GM19463 (cell line): ENCODE results near the gene FTL.
A peak's percentile ranks its signal among the peaks of the same experiment; 100 is the strongest.

ENCODE experiments used
- ATAC-seq: cut with Tn5 transposase; IDR thresholded peaks from one replicate; pipeline ENCODE4 v1.9.1; 2021; ENCODE audit warnings: mild to moderate bottlenecking, moderate library complexity; ENCODE audit not compliant: unreplicated experiment

Gene FTL

DNA sequence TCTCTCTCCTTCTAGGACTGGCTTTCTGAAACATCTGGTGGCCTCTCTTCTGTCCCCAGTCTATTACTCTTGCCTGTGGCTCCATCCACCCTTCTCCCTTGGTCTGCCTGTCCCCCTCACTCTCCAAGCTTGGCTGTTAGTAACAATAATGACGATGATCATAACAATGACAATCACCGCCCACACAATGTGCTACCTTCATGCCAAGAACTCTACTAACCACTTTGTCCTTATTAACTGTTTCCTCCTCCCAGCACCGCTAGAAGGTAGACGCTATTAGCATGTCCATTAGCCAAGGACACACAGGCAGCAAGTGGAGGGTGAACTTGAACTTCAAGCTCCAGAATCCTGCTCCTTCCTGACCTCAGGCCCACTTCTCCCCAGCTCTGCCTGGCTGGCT lies 25.3 kb downstream of the FTL start:
- ATAC-seq = no peak

DNA sequence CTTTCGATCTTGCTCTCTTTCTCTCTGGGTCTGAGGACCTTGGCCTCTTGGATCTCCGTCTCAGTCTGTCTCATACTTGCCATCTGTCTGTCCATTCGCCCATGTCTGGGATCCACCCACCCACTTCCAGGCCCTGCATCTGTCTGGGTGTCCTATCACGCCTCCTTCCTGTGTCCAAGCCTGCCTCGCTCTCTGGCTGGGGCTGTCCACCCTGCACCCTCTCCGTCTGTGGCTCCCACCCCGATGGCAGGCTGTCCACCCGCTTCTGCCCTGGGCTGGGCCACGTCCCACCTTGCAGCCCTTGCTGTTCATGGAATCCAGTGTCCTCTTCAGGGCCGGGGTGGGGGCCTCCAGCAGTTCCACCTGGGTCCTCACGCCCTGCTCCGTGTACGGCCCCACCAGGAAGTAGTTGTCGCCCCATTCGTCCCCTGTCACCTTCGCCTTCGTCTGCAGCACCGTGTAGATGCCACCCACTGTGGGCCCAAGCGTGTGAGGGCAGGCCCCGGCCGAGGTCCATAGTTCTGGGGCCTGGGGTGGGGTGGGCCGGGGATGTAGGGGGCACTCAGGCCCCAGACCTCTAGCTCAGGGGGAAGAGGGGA lies 26.0 kb downstream of the FTL start:
- ATAC-seq = no peak

DNA sequence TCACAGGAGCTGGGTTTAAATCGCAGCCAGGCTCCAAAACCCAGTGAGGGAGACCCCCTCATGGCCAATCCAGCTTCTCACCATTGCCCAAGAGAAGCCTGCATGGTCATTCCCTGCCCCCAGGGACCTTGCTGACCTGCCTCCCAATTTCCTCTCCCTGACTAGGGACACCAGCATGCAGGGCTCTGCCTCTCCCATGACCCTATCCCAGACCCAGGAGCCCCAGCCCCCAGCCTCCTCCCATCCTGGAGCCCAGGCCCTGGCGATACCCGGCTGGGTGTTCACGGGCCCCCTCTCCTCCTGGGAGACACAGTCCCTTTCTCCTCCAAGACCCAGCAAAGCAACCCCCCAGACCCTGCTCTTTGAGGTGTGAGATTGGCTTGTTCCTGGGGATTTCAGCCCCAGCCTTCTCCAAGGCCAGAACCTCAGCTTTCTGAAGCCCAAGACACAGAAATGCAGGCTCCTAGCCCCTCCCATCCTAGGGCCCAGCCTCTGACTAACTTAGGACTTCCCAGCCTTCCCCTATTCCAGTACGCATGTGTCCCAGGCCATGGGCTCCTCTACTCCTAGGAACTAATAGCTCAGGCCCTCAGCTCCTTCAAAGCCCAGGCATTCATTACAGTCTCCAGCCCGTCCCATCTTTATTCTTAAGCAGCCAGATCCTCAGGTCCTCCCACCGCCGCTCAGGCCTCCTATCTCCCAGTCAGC lies 26.9 kb downstream of the FTL start:
- ATAC-seq = no peak

DNA sequence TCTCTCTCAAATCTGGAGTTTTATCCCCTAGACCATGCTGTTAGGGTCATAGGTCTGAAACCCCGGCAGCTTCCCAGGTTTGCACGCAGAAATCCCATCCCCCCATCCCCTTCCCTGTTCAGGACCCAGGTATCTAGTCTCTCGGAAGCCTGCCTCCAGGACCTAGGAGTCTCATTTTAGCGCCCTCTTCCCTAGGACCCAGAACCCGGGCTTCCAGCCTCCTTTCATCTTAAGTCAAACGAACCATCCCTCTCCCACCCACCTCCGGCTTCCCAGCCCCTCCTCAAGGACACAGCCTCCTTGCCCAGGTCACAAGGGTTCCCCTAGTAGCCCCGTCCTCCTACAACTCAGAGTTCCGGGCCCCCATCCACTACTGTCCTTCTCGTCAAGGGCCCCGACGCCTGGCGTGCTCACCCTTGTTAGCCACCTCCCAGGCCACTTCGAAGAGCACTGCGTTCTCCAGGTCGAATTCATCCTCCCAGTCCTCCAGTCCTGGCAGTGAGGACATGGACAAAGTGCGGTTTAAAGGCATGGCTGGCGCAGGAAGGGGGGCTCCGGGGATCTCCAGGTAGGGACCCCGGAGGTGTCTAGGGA lies 27.6 kb downstream of the FTL start:
- ATAC-seq = no peak

DNA sequence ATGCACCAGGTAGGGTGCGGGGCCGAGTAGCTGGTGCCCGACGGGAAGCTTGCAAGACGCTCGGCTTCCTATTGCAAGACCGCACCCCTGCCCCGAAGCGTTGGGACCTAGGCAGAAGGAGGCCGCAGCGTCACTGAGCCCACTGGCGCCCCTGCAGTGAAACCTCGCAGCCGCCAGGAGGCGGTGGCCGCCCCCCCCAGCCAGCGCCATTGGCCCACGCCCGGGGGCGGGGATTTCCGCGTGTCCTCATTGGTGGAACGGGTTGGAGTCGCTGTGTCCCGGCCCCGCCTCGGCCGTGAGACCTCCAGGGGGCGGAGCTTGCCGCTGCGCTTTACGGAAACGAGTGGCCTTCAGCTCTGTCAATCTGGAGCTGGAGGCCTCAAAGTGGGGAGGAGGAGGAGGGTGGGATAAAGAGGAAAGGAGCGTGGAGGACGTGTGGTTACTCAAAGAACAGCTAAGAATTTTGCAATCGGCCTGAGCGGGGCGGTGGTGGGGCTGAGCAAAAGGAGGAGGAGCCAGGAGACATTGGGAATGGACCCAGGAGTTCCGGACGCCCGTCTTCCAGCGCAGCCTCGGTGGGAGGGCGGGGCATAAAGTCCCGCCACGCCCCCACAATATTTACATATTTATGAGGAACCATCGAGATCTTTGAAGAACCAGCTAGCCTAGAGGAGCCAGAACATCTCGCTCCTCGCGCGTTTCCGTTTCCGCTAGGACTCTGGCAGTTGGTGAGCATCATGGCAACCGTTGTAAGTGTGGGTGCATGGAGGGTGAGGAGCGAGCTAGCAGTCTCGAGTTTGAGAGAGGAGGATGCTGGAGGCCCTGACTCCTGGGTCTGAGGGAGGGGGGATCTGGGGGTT lies 28.3 kb downstream of the FTL start, which contains the start of the genes GYS1 and RUVBL2:
TSS of gene GYS1 (minus strand) at position 135 of the 860 bp plus-strand sequence. CDS start 197 bp downstream, outside the sequence.
TSS of gene RUVBL2 (plus strand) at position 713 of the 860 bp plus-strand sequence. CDS start at position 738, 25 bp downstream.
- peak; percentile 82 for ATAC-seq

DNA sequence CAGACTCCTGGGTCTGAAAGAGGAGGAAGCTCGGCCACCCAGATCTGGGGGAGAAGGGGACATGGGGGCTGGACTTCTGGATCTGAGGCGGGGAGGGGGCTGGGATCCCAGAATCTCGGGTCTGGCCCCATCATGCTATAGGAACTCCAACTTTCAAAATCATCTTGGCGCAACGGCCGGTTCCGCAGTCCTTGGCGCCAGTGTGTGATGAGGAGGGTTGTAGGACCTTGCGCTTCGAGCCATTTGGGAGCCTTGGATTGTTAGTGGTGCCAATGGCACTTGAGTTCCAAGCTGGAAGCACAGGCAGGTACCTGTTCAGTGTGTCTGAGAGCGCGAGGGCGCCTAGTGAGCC lies 28.9 kb downstream of the FTL start:
- ATAC-seq = no peak

DNA sequence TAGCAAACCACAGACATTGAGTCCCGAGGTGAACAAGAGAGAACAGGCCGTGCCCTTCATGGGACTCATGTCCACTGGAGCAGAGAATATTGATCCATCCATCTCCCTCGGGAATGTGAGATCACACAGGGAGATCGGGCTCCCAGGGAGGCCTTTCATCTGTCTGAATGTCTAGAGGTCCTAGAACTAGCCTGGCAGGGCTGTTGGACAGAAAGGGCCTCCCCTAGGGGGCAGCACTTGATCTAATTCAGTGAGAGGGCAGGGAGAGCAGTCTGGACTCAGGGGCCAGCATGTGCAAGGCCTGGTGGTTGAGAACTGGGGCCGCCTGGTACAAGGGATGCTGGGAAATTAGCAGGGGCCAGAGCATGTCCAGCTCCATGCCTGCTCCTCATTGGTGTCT lies 32.9 kb downstream of the FTL start:
- no peak for ATAC-seq

DNA sequence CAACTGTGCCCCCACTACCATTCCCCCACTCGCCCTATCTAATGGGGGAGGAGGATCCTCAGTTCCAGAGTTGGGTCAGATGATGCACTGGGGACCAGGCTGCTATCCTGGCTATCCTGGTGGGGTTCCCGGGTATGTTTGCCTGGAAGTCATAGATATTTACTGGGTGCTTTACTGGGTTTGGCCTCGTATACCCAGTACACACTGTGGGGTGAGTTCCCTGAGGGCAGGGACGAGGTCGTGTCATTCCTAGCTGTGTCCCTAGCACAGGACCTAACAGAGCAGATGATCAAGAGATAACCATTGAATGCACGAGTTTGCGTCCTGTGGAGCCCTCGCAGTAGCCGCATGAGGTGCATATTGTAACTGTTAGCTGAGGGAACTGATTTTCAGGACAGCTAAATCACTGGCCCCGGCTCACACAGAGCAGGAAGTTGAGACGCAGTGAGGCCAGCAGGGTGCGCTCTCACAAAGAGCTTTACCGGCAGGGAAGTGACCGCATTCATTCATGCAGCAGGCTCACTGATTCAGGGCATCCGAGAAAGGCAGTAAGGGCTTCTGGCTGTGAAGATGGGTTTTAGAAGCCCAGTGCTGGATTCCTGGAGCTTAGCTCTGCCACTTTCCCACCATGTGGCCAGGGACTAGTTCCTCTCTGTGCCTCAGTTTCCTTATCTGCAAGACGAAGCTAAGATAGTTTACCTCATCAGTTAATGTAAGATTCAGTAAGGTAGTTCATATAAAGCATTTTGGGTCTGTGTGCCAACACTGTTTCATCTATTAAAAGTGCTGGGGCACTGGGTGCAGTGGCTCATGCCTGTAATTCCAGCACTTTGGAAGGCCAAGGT lies 34.6 kb downstream of the FTL start:
- no peak for ATAC-seq

DNA sequence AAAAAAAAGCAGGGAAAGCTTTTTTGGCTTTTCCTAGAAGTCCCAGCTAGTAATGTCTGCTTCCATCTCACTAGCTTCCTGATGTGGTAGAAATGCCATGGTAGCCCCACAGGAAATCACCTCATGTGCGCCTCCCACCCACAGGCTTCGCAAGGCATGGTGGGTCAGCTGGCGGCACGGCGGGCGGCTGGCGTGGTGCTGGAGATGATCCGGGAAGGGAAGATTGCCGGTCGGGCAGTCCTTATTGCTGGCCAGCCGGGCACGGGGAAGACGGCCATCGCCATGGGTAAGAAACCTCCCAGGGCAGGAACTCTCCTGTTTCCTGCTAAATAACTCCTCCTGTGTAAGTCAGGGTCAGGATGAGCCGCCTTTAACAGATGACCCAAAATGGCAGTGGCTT lies 39.0 kb downstream of the FTL start:
- no peak for ATAC-seq

DNA sequence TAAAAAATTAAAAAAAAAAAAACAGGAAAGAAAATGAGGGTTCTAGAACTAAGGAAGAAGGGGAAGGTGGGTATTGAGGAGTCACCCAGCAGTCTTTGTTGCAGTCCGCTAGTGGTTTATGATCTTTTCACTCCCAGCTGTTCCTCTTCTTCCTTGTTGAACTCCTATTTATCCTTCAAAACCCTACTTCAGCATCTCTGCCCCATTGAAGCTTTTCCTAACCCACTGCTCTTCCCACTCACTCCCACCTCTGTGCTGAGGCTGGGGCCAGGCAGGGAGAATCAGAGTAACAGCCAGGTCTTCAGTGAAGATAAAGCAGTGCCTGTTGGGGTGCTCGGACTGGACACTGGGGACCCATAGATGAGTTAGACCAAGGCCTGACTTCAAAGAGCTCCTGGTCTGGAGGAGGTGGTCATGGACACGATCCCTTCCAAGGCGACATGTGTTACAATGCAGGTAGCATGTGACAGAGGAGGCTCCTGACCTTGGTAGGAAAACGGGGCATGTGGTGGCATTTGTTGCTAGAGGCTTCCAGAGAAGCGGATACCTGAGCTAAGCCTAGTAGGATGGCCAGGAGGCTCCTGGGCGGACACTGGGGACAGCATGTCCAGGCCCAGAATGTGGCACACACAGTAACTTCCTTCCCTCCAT lies 40.0 kb downstream of the FTL start:
- ATAC-seq = no peak

DNA sequence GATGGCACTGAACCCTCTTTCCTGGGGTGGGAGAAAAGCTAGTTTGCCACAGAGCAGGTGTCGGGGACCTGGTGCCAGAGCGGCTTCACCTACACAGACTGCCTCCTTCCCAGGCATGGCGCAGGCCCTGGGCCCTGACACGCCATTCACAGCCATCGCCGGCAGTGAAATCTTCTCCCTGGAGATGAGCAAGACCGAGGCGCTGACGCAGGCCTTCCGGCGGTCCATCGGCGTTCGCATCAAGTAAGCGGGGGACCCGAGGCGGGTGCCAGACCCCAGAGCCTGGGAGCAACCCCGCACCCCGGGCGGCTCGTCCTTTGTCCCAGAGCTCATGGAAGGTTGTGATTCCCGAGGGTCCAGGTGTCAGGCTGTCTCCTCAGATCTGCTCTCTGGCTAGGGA lies 41.8 kb downstream of the FTL start:
- ATAC-seq = no peak

DNA sequence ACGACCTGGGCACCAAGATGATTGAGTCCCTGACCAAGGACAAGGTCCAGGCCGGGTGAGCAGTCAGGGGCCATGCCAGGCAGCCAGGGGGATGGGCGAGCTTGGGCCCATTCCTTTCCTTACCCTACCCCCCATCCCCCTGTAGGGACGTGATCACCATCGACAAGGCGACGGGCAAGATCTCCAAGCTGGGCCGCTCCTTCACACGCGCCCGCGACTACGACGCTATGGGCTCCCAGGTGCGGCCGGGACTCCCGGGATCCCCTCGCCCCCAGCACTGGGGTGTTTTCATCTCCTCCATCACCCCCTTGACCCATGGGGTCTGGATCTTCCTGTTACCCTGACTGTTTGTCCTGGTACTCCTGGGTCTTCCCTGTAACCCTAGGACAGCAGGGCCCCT lies 44.7 kb downstream of the FTL start:
- ATAC-seq = no peak

DNA sequence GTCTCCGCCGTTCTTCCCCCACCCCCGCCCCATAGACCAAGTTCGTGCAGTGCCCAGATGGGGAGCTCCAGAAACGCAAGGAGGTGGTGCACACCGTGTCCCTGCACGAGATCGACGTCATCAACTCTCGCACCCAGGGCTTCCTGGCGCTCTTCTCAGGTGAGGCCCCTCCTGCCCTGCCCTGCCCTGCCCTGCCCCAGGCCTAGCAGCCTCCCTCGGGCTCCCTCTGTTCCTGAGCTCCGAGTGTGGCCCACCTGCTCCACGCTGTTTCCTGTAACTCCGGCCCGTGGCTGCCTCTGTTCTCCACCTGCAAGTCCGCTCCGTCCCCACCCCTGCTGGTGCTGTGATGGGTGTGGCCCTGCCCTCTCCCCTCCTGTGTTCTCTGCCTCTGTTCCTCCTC lies 45.3 kb downstream of the FTL start:
- no peak for ATAC-seq

DNA sequence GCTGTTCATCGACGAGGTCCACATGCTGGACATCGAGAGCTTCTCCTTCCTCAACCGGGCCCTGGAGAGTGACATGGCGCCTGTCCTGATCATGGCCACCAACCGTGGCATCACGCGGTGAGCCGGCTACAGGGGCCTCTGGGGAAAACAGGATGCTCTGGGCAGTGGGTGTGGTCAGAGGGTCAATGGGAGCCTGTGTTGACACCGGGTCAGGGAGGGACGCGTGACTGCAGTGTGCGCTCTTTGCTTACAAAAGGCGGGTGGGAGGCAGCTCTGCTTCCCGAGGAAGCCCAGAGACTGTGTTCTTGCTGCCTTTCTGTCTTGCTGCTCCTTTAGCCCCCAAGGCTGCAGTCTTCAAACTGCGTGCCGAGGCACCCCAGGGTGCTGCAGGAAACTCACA lies 46.1 kb downstream of the FTL start:
- ATAC-seq = no peak

DNA sequence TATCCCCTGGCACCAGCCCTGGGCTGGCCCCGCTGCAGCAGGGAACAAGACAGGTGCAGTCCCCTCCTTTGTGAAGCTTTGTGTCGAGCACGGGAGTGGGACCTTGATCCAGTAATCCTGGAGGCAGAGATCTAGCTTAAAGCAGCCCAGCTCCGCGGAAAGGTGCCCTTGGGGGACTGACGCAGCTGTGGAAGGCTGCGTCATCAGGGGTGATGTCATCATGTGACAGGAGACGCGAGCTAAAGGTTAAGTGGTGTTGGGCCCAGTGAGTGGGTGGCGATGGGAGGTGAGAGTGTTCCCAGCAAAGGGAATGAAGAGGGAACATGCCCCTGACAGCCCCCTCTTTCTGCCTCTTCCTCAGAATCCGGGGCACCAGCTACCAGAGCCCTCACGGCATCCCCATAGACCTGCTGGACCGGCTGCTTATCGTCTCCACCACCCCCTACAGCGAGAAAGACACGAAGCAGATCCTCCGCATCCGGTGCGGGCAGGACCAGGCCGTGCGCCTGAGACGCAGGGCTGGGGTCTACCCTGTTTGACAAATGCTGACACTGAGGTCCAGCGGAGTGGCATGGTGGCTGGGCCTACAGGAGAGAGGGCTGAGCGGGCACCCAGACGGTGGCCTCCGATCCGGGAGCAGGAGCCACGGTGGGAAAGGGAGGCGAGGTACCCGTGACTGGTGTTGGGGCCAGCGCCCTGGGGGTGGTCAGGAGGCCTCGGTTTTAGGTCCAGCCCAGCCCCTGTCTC lies 49.2 kb downstream of the FTL start:
- ATAC-seq = no peak

DNA sequence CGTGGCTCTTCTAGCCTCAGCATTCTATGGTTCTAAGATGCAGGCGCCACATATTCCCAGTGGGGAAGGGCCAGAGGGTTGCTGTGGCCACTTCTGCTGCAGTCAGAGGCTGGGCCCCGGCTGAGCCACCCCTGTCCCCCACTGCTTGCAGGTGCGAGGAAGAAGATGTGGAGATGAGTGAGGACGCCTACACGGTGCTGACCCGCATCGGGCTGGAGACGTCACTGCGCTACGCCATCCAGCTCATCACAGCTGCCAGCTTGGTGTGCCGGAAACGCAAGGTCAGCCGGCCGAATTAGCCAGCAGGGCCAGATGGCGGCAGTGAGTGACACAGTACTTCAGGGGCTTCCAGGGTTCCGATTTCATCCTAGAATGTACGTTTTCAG lies 49.8 kb downstream of the FTL start:
- no peak for ATAC-seq

DNA sequence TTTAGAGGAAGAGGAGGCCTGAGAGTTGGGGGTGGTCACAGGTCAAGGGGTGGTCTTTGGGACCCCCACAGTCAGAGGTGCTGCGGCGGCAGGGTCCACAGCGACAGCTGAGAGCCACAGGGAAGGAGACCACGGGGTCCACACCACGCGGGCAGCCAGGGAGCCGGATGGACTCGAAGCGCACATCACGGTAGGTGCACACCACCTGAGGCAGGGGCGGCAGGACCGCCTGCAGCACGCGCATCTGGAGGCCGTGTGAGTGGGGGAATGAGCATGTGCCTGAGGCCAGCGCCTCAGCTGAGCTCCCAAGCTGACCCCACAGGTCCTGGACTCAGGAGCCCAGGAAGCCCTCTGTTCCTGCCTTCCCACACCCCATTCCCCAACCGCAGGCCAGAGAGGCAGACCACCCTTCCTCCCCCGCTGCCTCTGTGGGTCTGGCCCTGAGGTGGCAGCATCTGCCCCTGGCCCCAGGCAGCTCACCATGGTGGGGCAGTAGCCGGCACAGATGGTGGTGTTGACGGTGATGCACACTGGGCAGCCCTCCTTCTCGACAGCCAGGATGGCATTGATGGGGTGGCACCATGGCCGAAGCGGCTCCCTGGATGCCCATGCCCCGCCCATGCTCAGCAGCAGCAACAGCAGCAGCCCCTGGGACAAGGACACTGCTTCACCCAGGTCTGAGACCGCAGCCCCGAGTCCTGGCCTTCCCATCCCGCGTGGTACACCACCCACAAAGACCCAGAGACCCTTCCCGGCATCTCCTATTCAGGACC lies 51.1 kb downstream of the FTL start:
- no peak for ATAC-seq
